ENCODE data around the gene AKT3. TPM values are rescaled to one million over a fixed set of nuclear protein-coding genes. Genes with fewer than 3 reads are reported as not detected.

The AKT3 gene
- total and polyA plus RNA-seq, 2 of the 8 experiments (the other 6 are each of a cell fraction or from before 2014, with no cell fraction given), result 6.0 to 36.4 TPM

GRCh38 chr1:243621973-243622372 lies 228.1 kb downstream of the AKT3 start:
- Histone ChIP-seq H2BK12ac (ENCODE audit: low read depth, low read length) (no peak overlapping the region), H2AK5ac (ENCODE audit: low read depth, low read length) (no peak overlapping the region), H3K4me2 (ENCODE audit: insufficient read depth in 1 of 2, low read depth in 2 of 2, low read length in 2 of 2) (no peak overlapping the region), H3K4me1 (replicated peaks in 1 of 4; ENCODE audit: control insufficient read depth in 3 of 4, insufficient read depth in 4 of 4, low read length in 3 of 4) (no peaks in the 10 kb centered on the region), H3K23me2 (ENCODE audit: low read depth, low read length) (no peaks in the 10 kb centered on the region; the same call in 1 of the 2 replicates), H3K9me3 (ENCODE audit: insufficient read depth in 2 of 2, low read depth in 1 of 2, low read length in 1 of 2) (peaks cover 18 to 22% of the 10 kb centered on the region in 2 experiments), H3K27me3 (replicated peaks in 1 of 4; ENCODE audit: control insufficient read depth in 3 of 4, extremely low read depth in 1 of 4, insufficient read depth in 3 of 4, low read length in 3 of 4) (no peaks in the 10 kb centered on the region), H4K20me1 (replicated peaks in 1 of 2; ENCODE audit: control insufficient read depth in 1 of 2, insufficient read depth in 2 of 2, low read length in 2 of 2) (no peaks in the 10 kb centered on the region), H3K4me3 (ENCODE audit: extremely low read depth in 1 of 4, insufficient read depth in 2 of 4, low read depth in 3 of 4, low read length in 4 of 4) (no peak overlapping the region), H2BK20ac (ENCODE audit: low read length) (no peak overlapping the region), H3K23ac (ENCODE audit: insufficient read length) (no peak overlapping the region), H3K27ac (ENCODE audit: low read depth, low read length) (no peak overlapping the region), H3K4ac (replicated peaks; ENCODE audit: insufficient read length, low read depth, low read length) (no peak overlapping the region), H3K14ac (ENCODE audit: insufficient read length) (no peak overlapping the region), H3K36me3 (ENCODE audit: control insufficient read depth in 2 of 4, insufficient read depth in 4 of 4, low read length in 3 of 4) (peaks cover 0 to 24% (median 2%) of the 10 kb centered on the region in 4 experiments; a peak in 4 of 8 replicates), H3K18ac (ENCODE audit: extremely low read depth, low read length) (no peak overlapping the region), H3K56ac (replicated peaks; ENCODE audit: insufficient read length, low read depth, low read length) (no peak overlapping the region), H4K8ac (ENCODE audit: extremely low read depth, insufficient read depth, low read length) (no peak overlapping the region), H3K79me2 (ENCODE audit: control insufficient read depth in 1 of 2, insufficient read depth in 2 of 2, low read length in 2 of 2) (no peaks in the 10 kb centered on the region), H4K5ac (ENCODE audit: insufficient read length, low read depth, low read length) (no peak overlapping the region), H2BK15ac (ENCODE audit: low read length) (no peak overlapping the region), H2AFZ (ENCODE audit: low read length) (no peak overlapping the region), H3K79me1 (ENCODE audit: low read depth, low read length) (no peaks in the 10 kb centered on the region), H2BK5ac (ENCODE audit: low read depth, low read length) (no peak overlapping the region), H4K91ac (replicated peaks; ENCODE audit: insufficient read length, low read length) (no peak overlapping the region), H2BK120ac (replicated peaks; ENCODE audit: low read depth, low read length) (no peak overlapping the region), H3K9ac (replicated peaks in 1 of 4; ENCODE audit: extremely low read depth in 1 of 4, low read depth in 3 of 4, low read length in 3 of 4) (no peak overlapping the region)
- ChIA-PET CTCF (ENCODE audit: partially characterized antibody) (interaction anchor here (0.6 kb wide), 1 partner anchor 46 kb away, joined by 4 read pairs; no protein-coding TSS in a partner anchor), POLR2A (ENCODE audit: partially characterized antibody) (no interaction called here)
- TF ChIP-seq TEAD4 (IDR thresholded peaks at IDR 0.05; ENCODE audit: low read depth, low read length), result peak; percentile 49
- TF ChIP-seq CTCF (IDR thresholded peaks at IDR 0.05; ENCODE audit: control extremely low read depth in 1 of 3, insufficient read depth in 1 of 3, low read depth in 1 of 3, low read length in 3 of 3), result no peak
- 93% methylated on average over 2 of the region's 2 CpGs; no CpG with 5 or more reads in 1 of the 2 experiments for WGBS, 2 experiments (ENCODE audit: extremely low coverage in 1 of 2, insufficient coverage in 1 of 2, insufficient read length in 1 of 2, insufficient replicate concordance in 2 of 2, low coverage in 1 of 2, low lambda C conversion rate in 2 of 2, missing lambda C conversion rate in 1 of 2)
- FAIRE-seq (no peak), DNase-seq (ENCODE audit: low read depth in 1 of 2, low spot score in 2 of 2) (no peak)

Measured in H1 (cell line).